ENCODE results near the gene PPHLN1. TPM values are rescaled to one million over a fixed set of nuclear protein-coding genes. Genes with fewer than 3 reads are reported as not detected.

PPHLN1 gene
- total RNA-seq, 4 donors from 2014 or later: 63.2 to 175 (median 68.1) TPM

DNA sequence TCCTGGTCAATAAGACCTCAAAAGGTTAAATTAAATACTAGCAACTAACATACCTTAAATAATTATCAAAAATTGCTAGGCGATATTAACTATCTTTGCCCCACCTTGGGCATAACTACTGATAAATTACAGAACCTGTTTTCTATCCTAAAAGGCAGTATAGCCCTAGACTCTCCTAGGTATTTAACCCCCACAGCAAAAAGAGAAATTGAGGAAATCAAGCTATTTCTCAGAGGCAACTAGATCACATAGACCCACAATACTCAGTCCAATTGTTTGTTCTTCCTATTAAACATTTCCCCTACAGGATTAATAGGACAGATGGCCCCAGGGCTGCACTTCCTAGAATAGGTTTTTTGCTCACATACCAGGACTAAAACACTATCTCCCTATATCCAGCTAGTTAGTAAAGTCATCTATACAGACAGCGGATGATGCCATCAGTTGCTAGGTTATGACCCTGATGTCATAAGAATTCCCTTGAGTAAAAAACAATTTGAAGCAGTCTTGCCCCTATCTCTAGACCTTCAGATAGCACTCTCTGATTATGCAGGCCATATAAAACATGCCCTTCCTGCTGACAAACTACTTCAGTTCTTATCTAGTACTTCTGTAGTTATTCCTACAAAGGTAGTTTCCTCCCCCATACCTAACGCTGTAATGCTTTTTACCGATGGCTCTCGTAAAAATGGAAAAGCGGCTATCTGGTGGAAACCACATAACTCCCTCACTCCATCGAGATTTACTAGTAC lies 118.4 kb downstream of the PPHLN1 start:
- Histone ChIP-seq H3K4me3 (no peak overlapping the region), H3K9me3 (no peaks in the 10 kb centered on the region), H3K27ac (no peak overlapping the region), H3K27me3 (no peaks in the 10 kb centered on the region), H3K4me1 (no peaks in the 10 kb centered on the region), H3K36me3 (peaks cover 0 to 44% (median 2%) of the 10 kb centered on the region in 3 donors)
- no peak for DNase-seq
- no peak for TF ChIP-seq POLR2A (IDR thresholded peaks at IDR 0.05)
- TF ChIP-seq, protein P1, sequence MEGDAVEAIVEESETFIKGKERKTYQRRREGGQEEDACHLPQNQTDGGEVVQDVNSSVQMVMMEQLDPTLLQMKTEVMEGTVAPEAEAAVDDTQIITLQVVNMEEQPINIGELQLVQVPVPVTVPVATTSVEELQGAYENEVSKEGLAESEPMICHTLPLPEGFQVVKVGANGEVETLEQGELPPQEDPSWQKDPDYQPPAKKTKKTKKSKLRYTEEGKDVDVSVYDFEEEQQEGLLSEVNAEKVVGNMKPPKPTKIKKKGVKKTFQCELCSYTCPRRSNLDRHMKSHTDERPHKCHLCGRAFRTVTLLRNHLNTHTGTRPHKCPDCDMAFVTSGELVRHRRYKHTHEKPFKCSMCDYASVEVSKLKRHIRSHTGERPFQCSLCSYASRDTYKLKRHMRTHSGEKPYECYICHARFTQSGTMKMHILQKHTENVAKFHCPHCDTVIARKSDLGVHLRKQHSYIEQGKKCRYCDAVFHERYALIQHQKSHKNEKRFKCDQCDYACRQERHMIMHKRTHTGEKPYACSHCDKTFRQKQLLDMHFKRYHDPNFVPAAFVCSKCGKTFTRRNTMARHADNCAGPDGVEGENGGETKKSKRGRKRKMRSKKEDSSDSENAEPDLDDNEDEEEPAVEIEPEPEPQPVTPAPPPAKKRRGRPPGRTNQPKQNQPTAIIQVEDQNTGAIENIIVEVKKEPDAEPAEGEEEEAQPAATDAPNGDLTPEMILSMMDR (IDR thresholded peaks at IDR 0.05): no peak

DNA sequence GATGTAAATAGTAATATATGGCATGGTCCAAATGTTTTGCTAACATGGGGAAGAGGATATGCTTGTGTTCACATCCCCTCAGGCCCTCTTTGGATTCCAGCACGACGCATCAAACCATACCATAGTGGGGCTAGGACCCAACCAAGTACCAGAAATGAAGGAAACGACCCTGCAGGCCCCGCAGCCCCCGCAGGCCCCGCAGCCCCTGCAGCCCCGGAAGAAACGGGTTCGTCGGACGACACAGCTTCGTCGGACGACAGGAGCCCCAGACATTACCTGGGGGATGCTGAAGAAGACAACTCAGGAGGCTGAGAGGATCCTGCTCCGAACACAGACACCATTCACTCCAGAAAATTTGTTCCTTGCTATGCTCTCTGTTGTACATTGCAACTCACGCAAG lies 119.9 kb downstream of the PPHLN1 start:
- Histone ChIP-seq H3K27me3 (no peaks in the 10 kb centered on the region), H3K4me1 (no peaks in the 10 kb centered on the region), H3K36me3 (peaks cover 0 to 42% (median 2%) of the 10 kb centered on the region in 3 donors), H3K4me3 (no peak overlapping the region), H3K9me3 (no peaks in the 10 kb centered on the region), H3K27ac (no peak overlapping the region)
- no peak for DNase-seq
- no peak for TF ChIP-seq POLR2A (IDR thresholded peaks at IDR 0.05)
- TF ChIP-seq, protein P1 (IDR thresholded peaks at IDR 0.05): no peak

DNA sequence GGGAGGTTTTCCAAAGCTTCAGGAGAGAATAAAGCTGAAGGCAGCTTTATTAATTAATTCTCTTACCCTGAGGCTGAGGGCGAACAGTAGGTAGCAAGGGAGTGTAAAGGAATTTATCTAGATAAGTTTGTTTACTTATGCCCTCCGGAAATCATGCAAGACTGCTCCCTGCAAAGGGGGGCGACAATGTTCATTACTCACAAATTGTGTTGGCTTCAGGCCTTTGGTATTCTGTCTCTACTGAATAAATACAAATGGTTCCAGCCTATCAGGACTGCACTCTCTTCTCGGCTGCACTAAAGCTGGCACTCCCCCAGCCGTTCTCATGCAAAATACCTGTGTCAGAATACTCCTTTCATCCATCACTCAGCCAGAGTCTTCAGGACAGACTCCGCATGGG lies 120.8 kb downstream of the PPHLN1 start:
- no peak overlapping the region for H3K4me3 ChIP-seq
- H3K36me3 ChIP-seq: peaks cover 0 to 42% (median 2%) of the 10 kb centered on the region in 3 donors
- no peaks in the 10 kb centered on the region for H3K4me1 ChIP-seq
- no peak for DNase-seq
- no peaks in the 10 kb centered on the region for H3K9me3 ChIP-seq
- no peak for TF ChIP-seq POLR2A (IDR thresholded peaks at IDR 0.05)
- TF ChIP-seq, protein P1 (IDR thresholded peaks at IDR 0.05): no peak
- no peaks in the 10 kb centered on the region for H3K27me3 ChIP-seq
- H3K27ac ChIP-seq: no peak overlapping the region

DNA sequence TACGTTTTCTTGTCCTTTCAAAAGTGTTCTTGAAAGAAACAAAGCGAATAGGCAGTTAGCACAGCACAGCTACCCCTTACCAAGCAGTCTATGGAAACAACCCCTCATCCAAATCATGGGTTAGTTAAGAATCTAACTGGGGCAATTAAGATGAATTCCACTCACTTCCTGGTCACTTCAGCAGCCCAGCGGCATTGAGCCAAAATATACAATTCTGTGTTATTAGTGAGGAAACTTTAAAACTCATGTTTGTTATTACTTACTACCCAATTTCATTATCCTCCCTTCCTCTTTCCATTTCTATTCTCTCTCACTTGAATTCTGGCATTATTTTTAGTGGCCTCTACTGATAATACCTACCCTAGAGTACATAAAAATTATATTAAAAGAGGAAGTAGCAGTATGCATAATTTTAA lies 121.4 kb downstream of the PPHLN1 start:
- TF ChIP-seq POLR2A (IDR thresholded peaks at IDR 0.05): no peak
- TF ChIP-seq, protein P1 (IDR thresholded peaks at IDR 0.05): no peak
- H3K27me3 ChIP-seq: no peaks in the 10 kb centered on the region
- no peaks in the 10 kb centered on the region for H3K9me3 ChIP-seq
- H3K4me3 ChIP-seq: no peak overlapping the region
- H3K27ac ChIP-seq: no peak overlapping the region
- no peak for DNase-seq
- peaks cover 0 to 39% (median 2%) of the 10 kb centered on the region in 3 donors for H3K36me3 ChIP-seq
- H3K4me1 ChIP-seq: no peaks in the 10 kb centered on the region

DNA sequence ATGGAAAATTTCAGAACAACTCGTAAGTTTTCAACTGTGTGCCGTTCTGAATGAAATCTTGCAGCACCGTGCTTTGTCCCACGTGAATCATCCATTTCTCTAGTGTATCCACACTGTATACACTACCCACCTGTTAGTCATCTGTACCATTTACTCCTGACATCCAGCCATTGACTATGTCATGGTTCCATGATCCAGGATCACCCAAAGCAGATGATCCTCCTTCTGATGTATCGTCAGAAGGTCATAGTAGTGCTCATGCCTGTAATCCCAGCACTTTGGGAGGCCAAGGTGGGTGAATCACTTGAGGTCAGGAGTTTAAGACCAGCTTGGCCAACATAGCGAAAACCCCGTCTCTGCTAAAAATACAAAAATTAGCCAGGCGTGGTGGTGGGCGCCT lies 122.9 kb downstream of the PPHLN1 start:
- Histone ChIP-seq H3K4me1 (no peaks in the 10 kb centered on the region), H3K36me3 (peaks cover 0 to 25% (median 2%) of the 10 kb centered on the region in 3 donors), H3K27ac (no peak overlapping the region)

More for the DNA sequence above, 122.9 kb downstream of the PPHLN1 start:
- Histone ChIP-seq H3K9me3 (no peaks in the 10 kb centered on the region), H3K4me3 (no peak overlapping the region), H3K27me3 (no peaks in the 10 kb centered on the region)
- TF ChIP-seq, protein P1 (IDR thresholded peaks at IDR 0.05): no peak
- no peak for TF ChIP-seq POLR2A (IDR thresholded peaks at IDR 0.05)
- DNase-seq: no peak

Measured in Peyer's patch (tissue), 4 donors.